ENCODE results near the gene GTPBP3.
"Not testable (repeated sequence)": the region's sequence is repeated elsewhere in the genome, so short reads cannot be mapped to it uniquely, and the experiment has no call there.

The GTPBP3 gene

DNA sequence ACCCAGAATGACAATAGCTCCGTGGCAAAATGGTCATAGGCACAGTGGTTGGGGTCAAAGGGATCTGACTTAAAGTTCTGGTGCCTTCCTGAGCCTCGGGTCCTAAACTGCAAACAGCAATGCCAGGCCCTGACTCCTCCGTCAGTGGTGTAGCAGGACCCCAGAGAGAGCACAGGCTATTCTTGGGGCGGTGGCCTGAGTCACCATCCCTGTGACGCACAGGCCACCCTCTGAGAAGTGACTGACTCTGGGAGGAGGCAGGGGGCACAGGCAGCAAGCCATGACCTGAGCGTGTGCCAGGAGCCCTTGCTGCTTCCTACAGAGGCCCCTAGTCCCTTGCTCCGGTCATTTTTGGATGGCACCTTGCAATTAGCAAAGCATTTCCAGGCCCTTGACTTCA, 21.0 kb downstream of the GTPBP3 start:
- Histone ChIP-seq H3K9ac (ENCODE audit: low read length) (no peak overlapping the region), H3K27me3 (ENCODE audit: control insufficient read depth in 1 of 2, insufficient read depth in 2 of 2, low read length in 2 of 2) (no peaks in the 10 kb centered on the region), H3K9me3 (ENCODE audit: low read length) (no peaks in the 10 kb centered on the region), H3K36me3 (ENCODE audit: insufficient read depth, low read length) (no peaks in the 10 kb centered on the region), H3K4me1 (ENCODE audit: insufficient read depth, low read length) (no peaks in the 10 kb centered on the region), H3K27ac (ENCODE audit: low read depth, low read length) (no peak overlapping the region), H3K4me3 (ENCODE audit: low read depth in 1 of 2, low read length in 2 of 2) (no peak overlapping the region)

DNA sequence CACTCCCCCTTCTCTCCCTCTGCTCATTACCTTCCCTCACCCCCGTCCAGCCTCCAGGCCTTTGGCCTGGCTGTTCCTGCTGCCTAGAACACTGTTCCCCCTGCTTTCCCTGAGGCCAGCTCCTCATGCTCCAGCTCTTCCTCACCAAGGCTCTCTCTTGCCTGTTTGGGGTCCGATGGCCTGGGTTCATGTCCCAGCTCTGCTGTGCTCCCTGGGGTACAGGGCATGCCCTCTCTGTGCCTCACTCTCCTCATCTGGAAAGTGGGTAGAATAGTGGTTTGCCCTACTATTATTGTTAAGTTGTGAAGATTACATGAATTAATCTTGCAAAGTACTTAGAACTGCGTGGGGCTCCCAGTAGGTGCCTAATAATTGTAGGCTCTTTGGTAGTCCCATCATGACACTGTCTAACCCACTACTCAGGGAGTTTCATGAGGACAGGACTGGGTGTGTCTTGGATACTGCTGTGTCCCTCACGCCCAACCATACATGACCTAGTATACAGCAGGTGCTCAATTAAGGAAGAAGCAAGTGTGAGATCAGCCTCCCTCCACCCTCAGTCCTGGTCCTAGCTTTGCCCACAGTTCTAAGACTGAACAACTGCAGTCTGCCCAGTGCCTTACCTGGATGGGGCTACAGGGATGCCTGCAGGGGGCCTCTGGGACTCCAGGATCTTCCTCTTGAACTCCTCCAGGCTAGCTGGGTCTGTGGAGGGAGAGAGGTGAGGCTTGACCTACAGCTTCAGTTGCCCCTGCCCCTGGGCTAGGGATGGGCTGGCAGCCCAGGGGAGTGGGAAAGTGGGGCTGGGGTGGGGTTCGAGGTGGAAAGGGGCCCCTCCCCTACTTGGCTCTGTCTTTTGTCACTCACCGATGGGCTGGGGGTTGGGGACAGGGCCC, 22.8 kb downstream of the GTPBP3 start:
- H3K4me1 ChIP-seq (ENCODE audit: insufficient read depth, low read length): no peaks in the 10 kb centered on the region
- H3K9ac ChIP-seq (ENCODE audit: low read length): no peak overlapping the region
- H3K36me3 ChIP-seq (ENCODE audit: insufficient read depth, low read length): no peaks in the 10 kb centered on the region
- H3K9me3 ChIP-seq (ENCODE audit: low read length): no peaks in the 10 kb centered on the region
- H3K4me3 ChIP-seq (ENCODE audit: low read depth in 1 of 2, low read length in 2 of 2): no peak overlapping the region
- H3K27me3 ChIP-seq (ENCODE audit: control insufficient read depth in 1 of 2, insufficient read depth in 2 of 2, low read length in 2 of 2): no peaks in the 10 kb centered on the region
- H3K27ac ChIP-seq (ENCODE audit: low read depth, low read length): no peak overlapping the region

GRCh38 chr19:17363852-17364605, 26.7 kb downstream of the GTPBP3 start:
- not testable (repeated sequence) for H3K9me3 ChIP-seq (ENCODE audit: low read length); H3K27ac ChIP-seq (ENCODE audit: low read depth, low read length); H3K36me3 ChIP-seq (ENCODE audit: insufficient read depth, low read length); H3K9ac ChIP-seq (ENCODE audit: low read length); H3K4me1 ChIP-seq (ENCODE audit: insufficient read depth, low read length); H3K4me3 ChIP-seq (ENCODE audit: low read depth in 1 of 2, low read length in 2 of 2); H3K27me3 ChIP-seq (ENCODE audit: control insufficient read depth in 1 of 2, insufficient read depth in 2 of 2, low read length in 2 of 2)

DNA sequence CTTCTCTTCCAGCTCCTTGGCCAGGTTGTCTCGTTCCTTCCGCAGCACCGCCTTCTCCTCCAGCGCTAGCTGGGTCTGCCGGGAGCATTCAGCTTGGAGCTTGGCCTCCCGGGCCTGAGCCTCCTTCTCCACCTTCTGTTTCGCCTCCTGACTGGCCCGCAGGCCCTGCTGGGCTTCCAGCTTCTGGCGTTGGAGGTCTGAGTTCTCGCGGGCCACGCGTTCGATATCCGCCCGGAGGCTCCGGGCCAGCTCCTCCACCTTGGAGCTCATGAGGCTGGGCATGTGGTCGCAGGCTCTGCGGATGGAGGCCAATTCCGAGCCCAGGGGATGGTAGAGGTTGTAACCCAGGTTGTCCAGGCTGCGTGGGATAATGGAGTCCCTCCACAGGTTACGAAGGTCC, 28.0 kb downstream of the GTPBP3 start:
- no peak overlapping the region for H3K27ac ChIP-seq (ENCODE audit: low read depth, low read length)
- H3K9ac ChIP-seq (ENCODE audit: low read length): no peak overlapping the region
- no peaks in the 10 kb centered on the region for H3K9me3 ChIP-seq (ENCODE audit: low read length)
- no peaks in the 10 kb centered on the region for H3K36me3 ChIP-seq (ENCODE audit: insufficient read depth, low read length)
- no peaks in the 10 kb centered on the region for H3K4me1 ChIP-seq (ENCODE audit: insufficient read depth, low read length)
- H3K27me3 ChIP-seq (ENCODE audit: control insufficient read depth in 1 of 2, insufficient read depth in 2 of 2, low read length in 2 of 2): no peaks in the 10 kb centered on the region
- no peak overlapping the region for H3K4me3 ChIP-seq (ENCODE audit: low read depth in 1 of 2, low read length in 2 of 2)

- no peaks in the 10 kb centered on the region for H3K36me3 ChIP-seq (ENCODE audit: insufficient read depth, low read length)
- H3K4me3 ChIP-seq (ENCODE audit: low read depth in 1 of 2, low read length in 2 of 2): no peak overlapping the region
- H3K9ac ChIP-seq (ENCODE audit: low read length): no peak overlapping the region
- H3K27ac ChIP-seq (ENCODE audit: low read depth, low read length): no peak overlapping the region
- no peaks in the 10 kb centered on the region for H3K4me1 ChIP-seq (ENCODE audit: insufficient read depth, low read length)
- no peaks in the 10 kb centered on the region for H3K27me3 ChIP-seq (ENCODE audit: control insufficient read depth in 1 of 2, insufficient read depth in 2 of 2, low read length in 2 of 2)
- H3K9me3 ChIP-seq (ENCODE audit: low read length): no peaks in the 10 kb centered on the region
These were observed 32.8 kb downstream of the GTPBP3 start for GRCh38 chr19:17370026-17370587.

GRCh38 chr19:17376935-17377600, 39.7 kb downstream of the GTPBP3 start, which contains the start of gene PLVAP:
TSS of gene PLVAP (minus strand) at chr19:17377342. CDS start at chr19:17377288, 54 bp downstream.
- Histone ChIP-seq H3K9me3 (ENCODE audit: low read length) (no peaks in the 10 kb centered on the region), H3K27me3 (ENCODE audit: control insufficient read depth in 1 of 2, insufficient read depth in 2 of 2, low read length in 2 of 2) (peaks cover 0 to 3% of the 10 kb centered on the region in 2 donors), H3K9ac (ENCODE audit: low read length) (no peak within 1 kb of the TSS), H3K4me1 (ENCODE audit: insufficient read depth, low read length) (no peaks in the 10 kb centered on the region), H3K36me3 (ENCODE audit: insufficient read depth, low read length) (no peaks in the 10 kb centered on the region), H3K4me3 (ENCODE audit: low read depth in 1 of 2, low read length in 2 of 2) (no peak within 1 kb of the TSS), H3K27ac (ENCODE audit: low read depth, low read length) (no peak within 1 kb of the TSS)

- H3K27me3 ChIP-seq (ENCODE audit: control insufficient read depth in 1 of 2, insufficient read depth in 2 of 2, low read length in 2 of 2): peaks cover 0 to 3% of the 10 kb centered on the region in 2 donors
- H3K27ac ChIP-seq (ENCODE audit: low read depth, low read length): no peak overlapping the region
- H3K9me3 ChIP-seq (ENCODE audit: low read length): no peaks in the 10 kb centered on the region
- no peak overlapping the region for H3K9ac ChIP-seq (ENCODE audit: low read length)
- H3K36me3 ChIP-seq (ENCODE audit: insufficient read depth, low read length): no peaks in the 10 kb centered on the region
- H3K4me1 ChIP-seq (ENCODE audit: insufficient read depth, low read length): no peaks in the 10 kb centered on the region
- H3K4me3 ChIP-seq (ENCODE audit: low read depth in 1 of 2, low read length in 2 of 2): no peak overlapping the region
These were observed 40.9 kb downstream of the GTPBP3 start for GRCh38 chr19:17378271-17378670.

- Histone ChIP-seq H3K4me3 (ENCODE audit: low read depth in 1 of 2, low read length in 2 of 2) (no peak overlapping the region), H3K36me3 (ENCODE audit: insufficient read depth, low read length) (no peaks in the 10 kb centered on the region), H3K27ac (ENCODE audit: low read depth, low read length) (no peak overlapping the region), H3K27me3 (ENCODE audit: control insufficient read depth in 1 of 2, insufficient read depth in 2 of 2, low read length in 2 of 2) (peaks cover 0 to 3% of the 10 kb centered on the region in 2 donors), H3K9ac (ENCODE audit: low read length) (no peak overlapping the region), H3K4me1 (ENCODE audit: insufficient read depth, low read length) (no peaks in the 10 kb centered on the region), H3K9me3 (ENCODE audit: low read length) (no peaks in the 10 kb centered on the region)
These were observed 41.9 kb downstream of the GTPBP3 start for GRCh38 chr19:17379221-17379631.

DNA sequence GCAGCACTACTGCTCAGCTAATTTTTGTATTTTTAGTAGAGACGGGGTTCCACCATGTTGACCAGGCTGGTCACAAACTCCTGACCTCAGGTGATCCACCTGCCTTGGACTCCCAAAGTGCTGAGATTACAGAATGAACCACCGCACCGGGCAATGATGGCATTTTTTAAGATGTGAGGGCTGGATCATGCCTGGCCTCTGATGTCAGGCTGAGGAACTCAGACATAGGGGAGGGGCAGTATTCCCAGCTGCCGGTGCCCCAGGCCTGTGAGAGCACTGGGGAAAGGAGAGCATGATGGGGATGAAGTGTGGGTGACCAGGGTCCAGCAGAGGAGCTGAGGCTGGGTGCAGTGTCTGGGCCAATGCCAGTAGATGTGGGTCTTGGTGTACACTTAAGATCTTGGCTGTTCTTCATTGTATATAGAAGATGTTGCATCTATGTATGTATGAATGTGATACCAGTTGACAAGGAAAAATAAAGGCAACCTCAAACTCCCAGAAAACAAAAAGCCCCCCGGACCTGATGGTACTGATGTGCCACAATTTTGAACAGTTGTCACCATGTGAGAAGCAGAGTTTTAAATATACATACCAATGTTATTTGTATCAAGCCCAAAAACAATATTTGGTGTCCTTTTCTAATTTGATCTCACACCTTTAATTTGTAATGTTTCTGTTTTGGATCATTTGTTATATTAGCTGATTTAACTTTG, 43.2 kb downstream of the GTPBP3 start:
- Histone ChIP-seq H3K4me1 (ENCODE audit: insufficient read depth, low read length) (no peaks in the 10 kb centered on the region), H3K27me3 (ENCODE audit: control insufficient read depth in 1 of 2, insufficient read depth in 2 of 2, low read length in 2 of 2) (peaks cover 0 to 3% of the 10 kb centered on the region in 2 donors), H3K9me3 (ENCODE audit: low read length) (no peaks in the 10 kb centered on the region), H3K4me3 (ENCODE audit: low read depth in 1 of 2, low read length in 2 of 2) (no peak overlapping the region), H3K36me3 (ENCODE audit: insufficient read depth, low read length) (no peaks in the 10 kb centered on the region), H3K27ac (ENCODE audit: low read depth, low read length) (no peak overlapping the region), H3K9ac (ENCODE audit: low read length) (no peak overlapping the region)

DNA sequence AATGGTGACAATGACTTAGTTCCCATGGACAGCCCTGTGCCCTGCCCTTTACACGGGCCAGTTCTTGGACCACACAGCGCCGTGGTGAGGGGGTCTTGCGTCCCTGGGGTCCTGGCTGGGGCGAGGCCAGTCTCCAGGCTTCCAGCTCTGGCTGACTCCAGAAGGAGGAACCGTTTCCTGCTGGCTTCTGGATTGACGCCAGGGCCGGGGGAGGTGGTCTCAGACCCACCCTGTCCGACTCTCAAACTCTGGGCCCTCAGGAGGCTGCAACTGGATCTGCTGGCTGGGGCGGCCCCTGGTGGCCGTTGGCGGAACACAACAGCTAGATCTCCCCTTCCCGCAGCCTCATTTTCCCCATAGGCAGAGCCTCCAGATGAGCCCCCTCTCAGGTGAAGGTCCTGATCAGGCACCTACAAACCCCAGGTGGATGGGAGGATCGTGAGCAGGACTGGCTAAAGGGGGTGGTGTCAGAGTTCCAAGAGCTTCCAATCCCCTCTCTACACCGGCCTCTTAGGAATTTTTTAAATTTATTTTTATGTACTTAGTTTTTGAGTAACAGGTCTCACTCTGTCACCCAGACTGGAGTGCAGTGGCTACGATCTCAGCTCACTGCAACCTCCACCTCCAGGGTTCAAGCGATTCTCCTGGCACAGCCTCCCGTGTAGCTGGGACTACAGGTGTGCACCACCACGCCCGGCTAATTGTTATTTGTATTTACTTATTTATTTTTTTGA, 48.7 kb downstream of the GTPBP3 start:
- no peak overlapping the region for H3K4me3 ChIP-seq (ENCODE audit: low read depth in 1 of 2, low read length in 2 of 2)

More for the DNA sequence above, 48.7 kb downstream of the GTPBP3 start:
- H3K27ac ChIP-seq (ENCODE audit: low read depth, low read length): no peak overlapping the region
- no peaks in the 10 kb centered on the region for H3K36me3 ChIP-seq (ENCODE audit: insufficient read depth, low read length)
- H3K4me1 ChIP-seq (ENCODE audit: insufficient read depth, low read length): no peaks in the 10 kb centered on the region
- no peak overlapping the region for H3K9ac ChIP-seq (ENCODE audit: low read length)
- no peaks in the 10 kb centered on the region for H3K27me3 ChIP-seq (ENCODE audit: control insufficient read depth in 1 of 2, insufficient read depth in 2 of 2, low read length in 2 of 2)
- no peaks in the 10 kb centered on the region for H3K9me3 ChIP-seq (ENCODE audit: low read length)

Measured in muscle layer of colon (tissue), 2 donors.